Measurements from ENCODE around the gene DEFB121.
"Not testable (repeated sequence)": the region's sequence is repeated elsewhere in the genome, so short reads cannot be mapped to it uniquely, and the experiment has no call there.

DEFB121 gene, protein sequence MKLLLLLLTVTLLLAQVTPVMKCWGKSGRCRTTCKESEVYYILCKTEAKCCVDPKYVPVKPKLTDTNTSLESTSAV

DNA sequence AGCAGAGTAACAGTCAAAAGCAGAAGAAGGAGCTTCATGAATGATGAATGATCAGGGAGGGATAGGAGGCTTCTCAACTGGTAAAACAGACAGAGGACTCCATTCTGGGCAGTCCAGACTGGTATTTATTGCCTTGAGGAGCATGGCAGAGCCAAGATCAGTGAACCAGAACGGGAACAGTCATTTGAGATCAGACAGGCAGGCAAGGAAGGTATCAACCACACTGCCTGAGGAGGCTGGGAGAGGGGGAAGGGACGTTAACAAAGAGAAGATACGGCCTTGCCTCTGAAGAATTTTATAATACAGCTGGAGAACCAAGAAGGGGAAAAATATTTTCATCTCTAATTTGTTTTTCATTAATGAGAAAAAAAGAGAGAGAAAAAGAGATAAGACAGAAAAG is at the start of gene DEFB121:
Gene DEFB121 (minus strand): TSS at position 101 of the 400 bp plus-strand sequence. CDS start 63 bp downstream, at position 38.
- DNase-seq (ENCODE audit: low spot score): no peak

DNA sequence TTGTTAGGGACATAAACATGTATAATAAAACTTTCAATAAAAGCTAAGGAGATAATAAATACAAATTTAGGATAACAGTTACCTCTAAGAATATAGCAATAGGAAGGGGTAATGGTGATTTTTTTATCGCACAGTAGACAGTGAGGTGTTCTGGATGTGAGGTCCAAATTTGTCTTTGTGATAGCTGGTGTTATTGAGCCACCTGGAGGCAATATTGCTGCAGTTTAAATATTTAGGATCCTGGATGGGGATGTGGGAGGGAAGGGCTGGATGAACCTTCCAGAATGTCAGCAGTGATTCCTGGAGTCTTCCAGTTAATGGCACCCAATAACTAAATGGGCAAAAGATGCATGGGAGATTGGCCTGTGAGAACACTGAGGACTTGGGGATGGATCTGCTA is 48.3 kb upstream of the DEFB121 start:
- no peak for DNase-seq (ENCODE audit: low spot score)

DNA sequence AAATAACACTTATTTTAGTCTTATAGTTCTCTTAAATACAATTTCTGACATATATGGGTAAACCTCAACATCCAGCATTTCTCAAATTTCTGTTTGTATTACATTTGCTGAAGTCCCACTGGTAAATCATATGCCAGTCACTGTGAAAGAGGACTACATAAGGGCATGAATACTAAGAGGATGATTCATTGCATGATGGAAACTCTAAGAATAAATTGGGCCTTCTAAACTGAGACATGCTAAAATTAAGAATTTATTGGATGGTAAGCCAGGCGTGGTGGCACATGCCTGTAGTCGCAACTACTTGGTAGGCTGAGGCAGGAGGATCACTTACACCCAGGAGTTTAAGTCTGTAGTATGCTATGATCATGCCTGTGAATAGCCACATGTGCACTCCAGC is 46.6 kb upstream of the DEFB121 start:
- DNase-seq (ENCODE audit: low spot score): no peak

DNA sequence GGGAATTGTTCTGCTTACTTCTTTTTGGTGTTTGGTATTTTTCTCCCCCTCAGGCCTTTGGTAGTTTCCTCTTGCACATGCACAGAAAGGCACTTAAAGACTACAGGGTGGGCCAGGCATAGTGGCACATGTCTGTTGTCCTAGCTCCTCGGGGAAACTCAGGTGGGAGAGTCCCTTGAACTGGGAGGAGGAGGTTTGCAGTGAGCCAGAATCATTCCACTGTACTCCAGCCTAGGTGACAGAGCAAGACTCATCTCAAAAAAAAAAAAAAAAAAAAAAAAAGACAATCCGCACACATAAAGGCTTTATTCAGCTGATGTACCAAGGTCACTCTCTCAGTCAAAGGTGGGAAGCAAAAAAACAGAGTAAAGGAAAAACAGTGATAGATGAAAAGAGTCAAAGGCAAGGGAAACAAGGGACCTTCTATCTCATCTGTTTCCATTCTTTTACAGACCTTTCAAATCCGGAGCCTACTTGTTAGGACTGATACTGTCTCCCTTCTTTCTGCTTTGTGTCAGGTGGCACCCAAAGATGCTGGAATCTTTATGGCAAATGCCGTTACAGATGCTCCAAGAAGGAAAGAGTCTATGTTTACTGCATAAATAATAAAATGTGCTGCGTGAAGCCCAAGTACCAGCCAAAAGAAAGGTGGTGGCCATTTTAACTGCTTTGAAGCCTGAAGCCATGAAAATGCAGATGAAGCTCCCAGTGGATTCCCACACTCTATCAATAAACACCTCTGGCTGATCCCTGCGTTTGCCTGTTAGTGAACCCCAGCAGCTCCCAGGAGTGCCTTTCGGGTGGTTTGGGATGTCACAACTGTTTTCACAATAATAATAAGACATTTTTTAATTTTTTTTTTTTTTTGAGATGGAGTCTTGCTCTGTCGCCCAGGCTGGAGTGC is 43.7 kb upstream of the DEFB121 start:
- no peak for DNase-seq (ENCODE audit: low spot score)

DNA sequence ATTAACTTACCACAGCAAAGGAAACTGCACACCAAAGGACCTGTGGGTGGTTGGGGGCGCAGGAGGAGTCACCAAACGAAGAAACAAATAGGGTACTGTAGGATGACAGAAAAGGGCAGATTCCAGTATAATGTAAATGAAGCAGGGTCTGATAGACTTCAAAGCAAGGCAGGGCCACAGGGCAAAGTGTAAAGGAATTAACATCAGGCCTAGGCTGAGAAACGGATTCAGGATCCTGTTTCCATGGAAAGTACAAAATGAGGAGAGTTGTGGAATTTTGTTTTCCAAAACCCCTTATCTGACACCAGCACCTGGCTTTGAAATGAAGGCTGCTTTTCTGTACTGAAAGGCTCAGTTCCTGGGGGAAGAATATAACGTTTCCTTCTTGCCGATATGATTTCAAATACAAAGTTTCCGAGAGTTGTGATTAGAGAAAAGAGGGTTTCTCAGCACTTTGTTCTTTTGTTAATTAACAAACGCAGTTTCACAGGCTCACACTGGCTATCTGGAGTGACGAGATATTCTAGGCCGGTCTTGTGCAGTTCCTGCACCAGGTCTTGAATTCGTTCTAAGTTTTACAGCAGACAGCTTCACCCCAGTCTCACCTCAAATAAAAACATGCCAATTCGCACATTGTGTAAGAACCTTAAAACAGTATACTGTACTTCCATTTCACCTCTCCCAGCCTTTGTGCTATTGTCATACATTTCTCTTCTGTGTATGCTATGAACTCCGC is 40.2 kb upstream of the DEFB121 start:
- DNase-seq (ENCODE audit: low spot score): no peak

DNA sequence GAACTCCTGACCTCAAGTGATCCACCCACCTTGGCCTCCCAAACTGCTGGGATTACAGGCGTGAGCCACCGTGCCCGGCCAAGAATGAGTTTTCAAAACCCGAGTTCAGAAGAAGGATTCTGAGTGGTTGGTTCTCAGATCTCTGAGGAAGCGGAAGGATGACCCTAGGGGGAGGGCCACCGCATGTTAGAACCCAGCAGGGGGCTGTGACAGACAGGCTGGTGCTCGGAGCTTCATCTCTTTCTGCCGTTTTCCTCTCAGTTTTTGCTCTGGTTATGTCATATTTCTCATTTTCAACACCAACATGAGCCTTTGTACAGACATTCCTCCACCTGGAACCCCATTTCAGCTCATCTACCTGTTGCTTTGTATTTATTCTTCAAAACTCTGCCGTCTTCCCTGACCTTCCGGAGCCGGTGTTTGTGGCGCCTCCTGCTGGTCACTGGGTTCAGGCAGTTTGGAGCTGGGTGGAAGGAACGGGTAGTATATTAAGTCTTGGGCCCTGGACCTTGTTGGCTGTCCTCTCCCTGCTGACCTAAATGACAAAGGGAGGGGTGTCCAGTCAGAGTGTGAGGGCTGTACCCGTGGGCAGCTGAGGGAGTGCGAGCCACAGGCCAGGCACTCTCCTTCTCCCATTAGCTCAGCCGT is 34.1 kb upstream of the DEFB121 start, which contains the start of gene DEFB123:
Gene DEFB123 (plus strand): TSS at position 621 of the 648 bp plus-strand sequence. CDS start 67 bp downstream, outside the sequence.
- DNase-seq (ENCODE audit: low spot score): no peak

DNA sequence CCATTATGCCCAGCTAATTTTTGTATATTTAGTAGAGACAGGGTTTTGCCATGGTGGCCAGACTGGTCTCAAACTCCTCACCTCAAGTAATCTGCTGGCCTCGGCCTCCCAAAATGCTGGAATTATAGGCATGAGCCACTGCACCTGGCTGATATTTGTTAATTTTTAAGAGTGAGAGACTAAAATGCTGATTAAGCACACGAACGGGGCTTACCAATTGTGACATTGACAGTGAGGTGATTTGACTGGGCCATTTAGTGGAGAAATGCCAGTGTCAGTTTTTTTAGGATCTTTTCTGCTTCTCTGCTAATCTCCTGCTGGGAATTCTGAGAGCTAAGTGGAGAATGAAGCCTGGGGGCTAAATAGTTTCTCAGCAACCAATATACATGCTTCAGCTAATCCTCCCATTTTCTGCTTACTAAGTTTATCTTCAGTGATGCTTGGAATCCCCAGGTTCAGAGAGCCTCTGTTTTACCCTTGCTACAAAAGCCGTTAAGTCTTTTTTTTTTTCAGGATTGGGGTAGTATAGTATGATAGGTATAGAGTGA is 24.6 kb upstream of the DEFB121 start:
- DNase-seq (ENCODE audit: low spot score): no peak

DNA sequence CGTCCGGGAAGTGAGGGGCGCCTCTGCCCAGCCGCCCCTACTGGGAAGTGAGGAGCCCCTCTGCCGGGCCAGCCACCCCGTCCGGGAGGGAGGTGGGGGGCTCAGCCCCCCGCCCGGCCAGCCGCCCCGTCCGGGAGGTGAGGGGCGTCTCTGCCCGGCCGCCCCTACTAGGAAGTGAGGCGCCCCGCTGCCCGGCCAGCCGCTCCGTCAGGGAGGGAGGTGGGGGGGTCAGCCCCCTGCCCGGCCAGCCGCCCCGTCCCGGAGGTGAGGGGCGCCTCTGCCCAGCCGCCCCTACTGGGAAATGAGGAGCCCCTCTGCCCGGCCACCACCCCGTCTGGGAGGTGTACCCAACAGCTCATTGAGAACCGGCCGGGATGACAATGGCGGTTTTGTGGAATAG is 21.6 kb upstream of the DEFB121 start:
- not testable (repeated sequence) for DNase-seq (ENCODE audit: low spot score)

DNA sequence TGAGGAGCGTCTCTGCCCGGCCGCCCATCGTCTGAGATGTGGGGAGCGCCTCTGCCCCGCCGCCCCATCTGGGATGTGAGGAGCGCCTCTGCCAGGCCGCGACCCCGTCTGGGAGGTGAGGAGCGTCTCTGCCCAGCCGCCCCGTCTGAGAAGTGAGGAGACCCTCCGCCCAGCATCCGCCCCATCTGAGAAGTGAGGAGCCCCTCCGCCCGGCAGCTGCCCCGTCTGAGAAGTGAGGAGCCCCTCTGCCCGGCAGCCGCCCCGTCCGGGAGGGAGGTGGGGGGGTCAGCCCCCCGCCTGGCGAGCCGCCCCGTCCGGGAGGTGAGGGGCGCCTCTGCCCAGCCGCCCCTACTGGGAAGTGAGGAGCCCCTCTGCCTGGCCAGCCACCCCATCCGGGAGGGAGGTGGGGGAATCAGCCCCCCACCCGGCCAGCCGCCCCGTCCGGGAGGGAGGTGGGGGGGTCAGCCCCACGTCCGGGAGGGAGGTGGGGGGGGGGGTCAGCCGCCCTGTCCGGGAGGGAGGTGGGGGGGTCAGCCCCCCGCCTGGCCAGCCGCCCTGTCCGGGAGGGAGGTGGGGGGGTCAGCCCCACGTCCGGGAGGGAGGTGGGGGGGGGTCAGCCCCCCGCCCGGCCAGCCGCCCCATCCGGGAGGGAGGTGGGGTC is 21.0 kb upstream of the DEFB121 start:
- DNase-seq (ENCODE audit: low spot score): not testable (repeated sequence)

DNA sequence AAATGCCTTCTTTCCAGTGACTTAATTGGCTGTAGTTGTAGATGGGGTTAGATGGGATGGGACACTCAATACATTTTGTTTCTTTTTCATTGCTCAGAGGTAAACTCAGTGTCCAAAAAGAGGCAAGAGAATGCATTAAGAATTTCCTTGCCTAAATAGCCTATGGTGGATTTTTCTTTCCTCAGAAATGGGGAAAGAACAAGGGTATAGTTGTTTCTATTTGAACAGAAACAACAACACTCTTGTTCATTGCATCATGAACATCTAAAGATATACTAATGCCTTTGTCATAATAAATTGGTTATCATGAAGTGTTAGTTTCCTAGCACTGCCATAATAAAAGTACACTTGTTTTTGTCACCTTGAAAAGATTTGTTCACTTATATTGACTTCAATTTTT is 19.8 kb upstream of the DEFB121 start:
- no peak for DNase-seq (ENCODE audit: low spot score)

DNA sequence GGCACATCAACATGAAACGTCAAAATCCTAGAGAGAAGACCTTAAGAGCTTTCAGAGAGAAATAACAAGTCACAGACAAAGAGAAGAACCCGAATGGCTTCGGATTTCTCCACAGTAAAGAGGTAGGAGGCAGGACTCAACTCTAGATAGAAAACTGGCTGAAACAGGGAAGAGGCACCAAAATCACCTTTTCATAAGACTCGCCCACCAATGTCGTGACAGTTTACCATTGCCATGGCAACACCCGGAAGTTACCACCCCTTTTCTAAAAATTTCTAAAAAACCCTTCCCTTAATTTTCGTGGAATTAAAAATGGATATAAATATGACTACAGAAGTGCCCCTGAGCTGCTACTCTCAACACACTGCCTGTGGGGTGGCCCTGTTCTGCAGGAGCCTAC is 12.3 kb upstream of the DEFB121 start:
- DNase-seq (ENCODE audit: low spot score): no peak

DNA sequence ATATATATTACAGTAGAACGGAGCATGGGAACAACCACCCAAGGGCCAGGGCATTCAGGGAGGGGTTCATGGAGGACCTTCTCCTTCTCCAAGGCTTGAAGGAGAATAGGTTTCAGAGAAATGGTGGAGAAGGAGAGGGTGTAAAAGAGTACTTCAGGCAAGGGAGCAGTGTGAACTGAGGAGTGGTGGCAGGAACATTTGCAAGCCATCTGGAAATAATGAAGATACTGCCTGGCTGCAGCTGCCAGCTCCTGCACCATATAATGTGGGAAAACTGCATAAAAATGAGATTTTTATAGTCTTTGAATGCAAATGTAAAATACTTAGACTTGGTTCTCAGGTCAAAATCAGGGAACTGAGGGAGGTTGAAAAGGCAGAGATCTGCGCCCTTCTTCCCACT is 9.6 kb upstream of the DEFB121 start:
- no peak for DNase-seq (ENCODE audit: low spot score)

DNA sequence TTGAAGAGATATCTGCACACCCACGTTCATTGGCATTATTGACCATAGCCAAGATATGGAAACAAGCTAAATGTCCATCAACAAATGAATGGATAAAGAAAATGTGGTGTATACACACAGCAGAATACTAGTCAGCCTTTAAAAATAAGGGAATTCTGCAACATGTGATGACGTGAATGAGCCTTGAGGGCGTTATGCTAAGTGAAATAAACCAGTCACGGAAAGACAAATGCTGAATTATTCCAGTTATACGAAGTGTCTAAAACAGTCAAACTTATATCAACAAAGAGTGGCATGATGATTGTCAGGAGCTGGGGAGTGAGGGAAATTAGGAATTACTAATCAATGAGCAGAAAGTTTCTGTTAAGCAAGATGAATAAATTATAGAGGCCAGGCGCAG is 8.4 kb upstream of the DEFB121 start:
- no peak for DNase-seq (ENCODE audit: low spot score)

DNA sequence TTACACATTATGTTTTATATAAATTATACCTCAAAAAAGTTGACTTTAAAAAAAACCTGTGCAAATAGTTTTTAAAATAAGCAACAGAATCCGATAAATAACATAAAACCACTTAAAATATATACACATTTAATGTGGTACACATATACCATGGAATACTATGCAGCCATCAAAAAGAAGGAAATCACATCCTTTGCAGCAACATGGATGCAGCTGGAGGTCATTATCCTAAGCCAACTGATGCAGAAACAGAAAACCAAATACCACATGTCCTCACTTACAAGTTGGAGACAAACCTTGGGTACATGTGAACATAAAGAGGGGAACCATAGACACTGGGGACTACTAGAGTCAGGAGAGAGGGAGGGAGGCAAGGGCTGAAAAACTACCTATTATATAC is 4.0 kb upstream of the DEFB121 start:
- no peak for DNase-seq (ENCODE audit: low spot score)

DNA sequence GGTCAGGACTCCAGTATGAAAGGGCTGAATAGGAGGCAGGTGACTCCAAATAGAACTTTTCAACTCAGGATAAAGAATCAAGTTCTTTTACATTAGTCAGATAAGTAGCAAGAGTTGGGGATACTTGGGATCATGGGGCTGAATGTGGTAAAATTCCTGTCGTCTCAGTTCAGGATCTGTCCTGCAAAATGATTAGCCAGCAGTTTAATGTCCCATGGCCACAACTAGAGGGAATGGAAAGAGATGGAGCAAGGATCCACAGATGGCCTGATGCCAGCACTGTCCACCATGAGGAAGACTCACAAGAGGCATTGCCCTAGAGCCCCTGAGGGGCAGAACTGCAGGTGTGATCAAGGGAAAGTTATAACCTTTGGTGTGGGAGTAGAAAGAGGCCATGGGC is 2.1 kb downstream of the DEFB121 start:
- no peak for DNase-seq (ENCODE audit: low spot score)

DNA sequence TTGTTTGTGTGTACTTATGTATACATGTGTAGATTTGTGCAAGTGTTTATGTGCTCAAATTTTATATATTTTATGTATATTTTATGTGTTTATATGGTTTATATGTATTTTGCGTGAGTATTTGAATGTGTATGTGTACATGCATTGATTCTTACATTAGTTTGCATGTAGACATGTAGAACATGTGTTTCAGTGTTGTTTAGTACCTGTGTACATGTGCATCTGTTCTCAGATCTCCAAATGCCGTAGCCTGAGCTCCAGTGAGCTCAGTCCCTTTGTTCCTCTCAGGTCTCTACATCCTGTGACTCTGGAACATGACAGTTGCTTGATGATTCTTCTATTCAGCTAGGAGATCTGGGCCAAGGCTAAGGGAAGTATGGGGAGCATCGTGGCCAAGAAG is 11.1 kb downstream of the DEFB121 start:
- no peak for DNase-seq (ENCODE audit: low spot score)

DNA sequence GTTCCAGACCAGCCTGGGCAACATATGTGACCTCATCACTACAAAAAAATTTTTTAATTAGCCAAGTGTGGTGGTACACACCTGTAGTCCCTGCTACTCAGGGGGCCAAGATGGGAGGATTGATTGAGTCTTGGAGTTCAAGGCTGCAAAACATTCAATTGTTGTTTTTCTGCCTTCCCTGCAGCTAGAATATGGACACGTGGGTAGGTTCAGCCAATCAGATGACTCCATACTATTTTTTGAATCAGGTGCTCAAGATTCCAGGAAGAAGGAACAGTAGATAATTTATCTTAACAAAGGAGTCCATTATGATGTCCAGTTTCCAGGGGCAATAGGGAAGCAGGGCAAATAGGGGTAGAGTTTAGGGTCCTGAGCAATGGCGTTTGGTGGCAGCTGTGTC is 13.2 kb downstream of the DEFB121 start:
- DNase-seq (ENCODE audit: low spot score): no peak

DNA sequence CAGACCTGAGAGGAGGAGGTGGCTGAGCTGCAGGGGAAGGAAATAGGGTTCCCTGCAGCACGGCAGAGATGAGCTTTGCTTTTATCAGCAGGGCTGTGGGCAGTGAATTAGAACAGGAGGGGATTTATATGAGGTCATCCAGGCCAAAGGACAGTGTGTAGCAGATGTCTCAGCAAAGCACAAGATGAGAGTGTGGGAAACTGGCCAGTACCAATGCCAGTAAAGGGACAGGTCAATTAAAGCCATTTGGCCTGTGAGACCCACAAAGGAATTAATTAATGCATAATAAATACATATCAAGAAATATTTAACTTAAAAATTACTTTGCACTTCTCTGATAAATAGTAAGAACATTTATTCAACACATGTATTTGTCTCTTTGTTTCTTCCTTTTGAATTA is 15.5 kb downstream of the DEFB121 start, which contains the start of gene DEFB119:
Gene DEFB119 (minus strand): TSS at position 101 of the 400 bp plus-strand sequence. CDS start 107 bp downstream, outside the sequence.
- DNase-seq (ENCODE audit: low spot score): no peak

DNA sequence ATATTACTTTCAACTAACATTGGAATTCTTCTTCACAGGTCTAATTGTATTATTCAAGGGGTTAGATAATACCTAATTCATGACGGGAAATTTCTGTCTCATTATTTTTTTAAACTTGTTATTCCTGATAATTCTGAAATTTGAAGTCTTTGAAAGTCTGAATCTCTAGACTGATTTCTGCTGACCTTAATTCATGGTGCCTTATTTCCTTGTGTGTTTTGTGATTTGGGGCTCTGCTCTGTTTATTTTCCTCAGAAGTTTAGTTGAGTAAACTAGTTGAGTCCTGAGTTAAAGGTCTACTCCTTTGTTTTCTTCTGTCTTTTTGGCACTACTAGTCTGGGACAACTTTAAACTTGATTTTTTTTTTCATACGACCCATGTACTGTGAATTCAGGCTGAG is 31.7 kb downstream of the DEFB121 start:
- no peak for DNase-seq (ENCODE audit: low spot score)

DNA sequence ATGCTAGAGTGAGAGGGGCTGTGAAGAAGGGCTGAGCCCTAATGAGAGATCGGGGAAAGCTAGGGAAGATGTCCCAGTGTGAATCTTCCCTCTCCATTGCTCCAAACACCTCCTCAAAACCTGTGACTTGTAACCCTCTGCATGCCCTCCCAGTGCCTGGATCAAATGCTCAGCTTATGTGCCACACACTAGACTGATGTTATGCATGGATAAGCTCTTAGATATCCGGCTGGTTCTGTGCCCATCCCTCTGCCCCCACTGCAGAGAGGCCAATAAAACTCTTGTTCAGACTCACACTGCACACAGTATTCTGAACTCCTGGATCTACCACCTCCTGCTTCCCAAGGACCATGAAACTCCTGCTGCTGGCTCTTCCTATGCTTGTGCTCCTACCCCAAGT is 37.7 kb downstream of the DEFB121 start, which contains the start of gene DEFB118:
Gene DEFB118 (plus strand): TSS at position 301 of the 400 bp plus-strand sequence. CDS start 50 bp downstream, at position 351.
- no peak for DNase-seq (ENCODE audit: low spot score)

DNA sequence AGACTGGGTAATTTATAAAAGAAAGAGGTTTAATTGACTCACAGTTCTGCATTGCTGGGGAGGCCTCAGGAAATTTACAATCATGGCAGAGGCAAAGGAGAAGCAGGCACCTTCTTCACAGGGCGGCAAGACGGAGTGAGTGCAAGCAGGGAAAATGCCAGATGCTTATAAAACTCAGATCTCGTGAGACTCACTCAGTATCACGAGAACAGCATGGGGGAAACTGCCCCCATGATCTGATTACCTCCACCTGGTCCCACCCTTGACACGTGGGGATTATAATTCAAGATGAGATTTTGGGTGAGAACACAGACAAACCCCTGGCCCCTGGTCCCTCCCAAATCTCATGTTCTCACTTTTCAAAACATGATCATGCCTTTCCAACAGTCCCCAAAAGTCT is 41.7 kb downstream of the DEFB121 start:
- not testable (repeated sequence) for DNase-seq (ENCODE audit: low spot score)

Data from Ammon's horn (tissue), 1 donor.